Stomach (tissue), 9 donors: Measurements from ENCODE around the gene TECPR1. TPM values are rescaled to one million over a fixed set of nuclear protein-coding genes. Genes with fewer than 3 reads are reported as not detected.

Experiments
- DNase-seq, 2 donors: peaks; one replicate each; pipeline versions ENCODE4 v3.0.0 to v3.0.0-alpha.2; 2013 to 2019
- H3K27ac ChIP-seq, 5 donors: fragments of 200-600 bp in 4 of 5; sonication (generic) in 4 of 5; one replicate each; pipeline ENCODE4 v1.5.1; 2013 to 2019; ENCODE audit warnings: mild to moderate bottlenecking in 1 of 5, moderate library complexity in 1 of 5
- H3K27me3 ChIP-seq, 3 donors: fragments of 200-600 bp; sonication (generic); one replicate each; pipeline ENCODE4 v1.5.1; 2017 to 2019; ENCODE audit warnings: mixed run types in 1 of 3
- H3K36me3 ChIP-seq, 4 donors: fragments of 200-600 bp; sonication (generic); 1 replicate in 3 of 4; 2 replicates in 1 of 4; pipeline ENCODE4 v1.5.1; 2016 to 2019
- H3K4me1 ChIP-seq, 4 donors: fragments of 200-600 bp; sonication (generic); one replicate each; pipeline ENCODE4 v1.5.1; 2016 to 2019
- H3K4me3 ChIP-seq, 4 donors: fragments of 200-600 bp; sonication (generic) in 3 of 4; one replicate each; pipeline ENCODE4 v1.5.1; 2016 to 2019; ENCODE audit warnings: mild to moderate bottlenecking in 1 of 4
- H3K9me3 ChIP-seq, 4 donors: fragments of 200-600 bp; sonication (generic); one replicate each; pipeline ENCODE4 v1.5.1; 2016 to 2019
- EP300 ChIP-seq: sonication (generic); formaldehyde crosslinking; IDR thresholded peaks from one replicate; pipeline ENCODE4 v1.6.1; 2017; ENCODE audit warnings: antibody characterized with exemption
- POLR2A ChIP-seq, 4 donors: fragments of 450-650 bp; IDR thresholded peaks; one replicate each; pipeline ENCODE4 v1.6.1; 2016; ENCODE audit warnings: antibody characterized with exemption in 4 of 4, control low read depth in 2 of 4, mild to moderate bottlenecking in 1 of 4, moderate library complexity in 1 of 4
- POLR2AphosphoS5 ChIP-seq, 3 donors: sonication (generic); formaldehyde crosslinking; IDR thresholded peaks; one replicate each; pipeline ENCODE4 v1.6.1; 2016; ENCODE audit warnings: antibody characterized with exemption in 3 of 3
- WGBS, 5 donors: extraction: QIAGEN DNeasy Blood & Tissue Kit in 3 of 5; methylation state at CpG; one replicate each; pipeline versions ENCODE4 v1.1.5 to v1.1.7; 2013 to 2018; 5-methylcytosine and 5-hydroxymethylcytosine counted together
- intact Hi-C: fragments of 100-400 bp; cut with DNase I; formaldehyde crosslinking; loops from one replicate; pipeline ENCODE4 v1.15.1; 2023; ENCODE audit warnings: low total_unique reads
- polyA plus RNA-seq, 3 donors: library from polyadenylated mRNA; stranded (reverse); fragments of 200-250 nt; gene quantifications; one replicate each; pipeline ENCODE4 v1.2.3, GENCODE V29; 2013
- total RNA-seq, 5 donors: library from RNA; depleted of rRNA; stranded (reverse); fragments of >200 nt; gene quantifications; one replicate each; pipeline versions ENCODE4 v1.1.0 to v1.2.3, GENCODE V29; 2014 to 2016
- TF ChIP-seq, protein P1 (sequence below), 7 experiments: fragments of 450-650 bp in 4 of 7; fragments of 200-600 bp in 3 of 7; sonication (generic) in 3 of 7; IDR thresholded peaks; one replicate each; pipeline ENCODE4 v1.5.1; 2016 to 2019; ENCODE audit warnings: antibody characterized with exemption in 7 of 7, control low read depth in 2 of 7, mild to moderate bottlenecking in 1 of 7
- donor health status: healthy with polysubstance abuse.
- donor health status: Bipolar disorder and iron deficiency.
- donor health status: healthy.

Gene TECPR1
- total and polyA plus RNA-seq, 8 donors, result 8.8 to 70.7 (median 28.8) TPM

DNA sequence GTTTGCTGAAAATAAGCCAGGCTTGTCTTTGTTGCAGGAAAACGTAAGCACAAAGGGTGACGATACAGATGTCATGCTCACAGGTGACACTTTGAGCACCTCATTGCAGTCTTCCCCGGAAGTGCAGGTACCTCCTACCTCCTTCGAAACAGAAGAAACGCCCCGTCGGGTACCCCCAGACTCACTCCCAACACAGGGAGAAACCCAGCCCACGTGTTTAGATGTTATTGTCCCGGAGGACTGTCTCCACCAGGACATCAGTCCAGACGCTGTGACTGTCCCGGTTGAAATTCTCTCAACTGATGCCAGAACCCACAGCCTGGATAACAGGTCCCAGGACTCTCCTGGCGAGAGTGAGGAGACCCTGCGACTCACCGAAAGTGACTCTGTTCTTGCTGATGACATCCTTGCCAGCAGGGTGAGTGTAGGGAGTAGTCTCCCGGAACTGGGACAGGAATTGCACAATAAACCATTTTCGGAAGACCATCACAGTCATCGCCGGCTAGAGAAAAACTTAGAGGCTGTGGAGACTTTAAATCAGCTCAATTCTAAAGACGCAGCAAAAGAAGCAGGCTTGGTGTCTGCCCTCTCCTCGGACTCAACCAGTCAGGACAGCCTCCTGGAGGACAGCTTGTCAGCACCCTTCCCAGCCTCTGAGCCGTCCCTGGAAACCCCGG is 59.1 kb downstream of the TECPR1 start:
- no peak overlapping the region for H3K27ac ChIP-seq
- H3K36me3 ChIP-seq, result peaks cover 49 to 98% (median 86%) of the 10 kb centered on the region in 4 donors
- H3K27me3 ChIP-seq, result no peaks in the 10 kb centered on the region
- TF ChIP-seq EP300, result no peak
- TF ChIP-seq, protein P1, sequence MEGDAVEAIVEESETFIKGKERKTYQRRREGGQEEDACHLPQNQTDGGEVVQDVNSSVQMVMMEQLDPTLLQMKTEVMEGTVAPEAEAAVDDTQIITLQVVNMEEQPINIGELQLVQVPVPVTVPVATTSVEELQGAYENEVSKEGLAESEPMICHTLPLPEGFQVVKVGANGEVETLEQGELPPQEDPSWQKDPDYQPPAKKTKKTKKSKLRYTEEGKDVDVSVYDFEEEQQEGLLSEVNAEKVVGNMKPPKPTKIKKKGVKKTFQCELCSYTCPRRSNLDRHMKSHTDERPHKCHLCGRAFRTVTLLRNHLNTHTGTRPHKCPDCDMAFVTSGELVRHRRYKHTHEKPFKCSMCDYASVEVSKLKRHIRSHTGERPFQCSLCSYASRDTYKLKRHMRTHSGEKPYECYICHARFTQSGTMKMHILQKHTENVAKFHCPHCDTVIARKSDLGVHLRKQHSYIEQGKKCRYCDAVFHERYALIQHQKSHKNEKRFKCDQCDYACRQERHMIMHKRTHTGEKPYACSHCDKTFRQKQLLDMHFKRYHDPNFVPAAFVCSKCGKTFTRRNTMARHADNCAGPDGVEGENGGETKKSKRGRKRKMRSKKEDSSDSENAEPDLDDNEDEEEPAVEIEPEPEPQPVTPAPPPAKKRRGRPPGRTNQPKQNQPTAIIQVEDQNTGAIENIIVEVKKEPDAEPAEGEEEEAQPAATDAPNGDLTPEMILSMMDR (IDR thresholded peaks at IDR 0.05), result no peak
- TF ChIP-seq POLR2A (IDR thresholded peaks at IDR 0.05), result no peak
- no peak for TF ChIP-seq POLR2AphosphoS5 (IDR thresholded peaks at IDR 0.05)
- no peaks in the 10 kb centered on the region for H3K4me1 ChIP-seq
- no peak for DNase-seq
- H3K4me3 ChIP-seq, result no peak overlapping the region
- 91 to 97% (median 93%) methylated on average over 18 to 22 of the region's 22 CpGs for WGBS, 5 donors
- intact Hi-C loops, result no loop called here
- H3K9me3 ChIP-seq, result no peaks in the 10 kb centered on the region

DNA sequence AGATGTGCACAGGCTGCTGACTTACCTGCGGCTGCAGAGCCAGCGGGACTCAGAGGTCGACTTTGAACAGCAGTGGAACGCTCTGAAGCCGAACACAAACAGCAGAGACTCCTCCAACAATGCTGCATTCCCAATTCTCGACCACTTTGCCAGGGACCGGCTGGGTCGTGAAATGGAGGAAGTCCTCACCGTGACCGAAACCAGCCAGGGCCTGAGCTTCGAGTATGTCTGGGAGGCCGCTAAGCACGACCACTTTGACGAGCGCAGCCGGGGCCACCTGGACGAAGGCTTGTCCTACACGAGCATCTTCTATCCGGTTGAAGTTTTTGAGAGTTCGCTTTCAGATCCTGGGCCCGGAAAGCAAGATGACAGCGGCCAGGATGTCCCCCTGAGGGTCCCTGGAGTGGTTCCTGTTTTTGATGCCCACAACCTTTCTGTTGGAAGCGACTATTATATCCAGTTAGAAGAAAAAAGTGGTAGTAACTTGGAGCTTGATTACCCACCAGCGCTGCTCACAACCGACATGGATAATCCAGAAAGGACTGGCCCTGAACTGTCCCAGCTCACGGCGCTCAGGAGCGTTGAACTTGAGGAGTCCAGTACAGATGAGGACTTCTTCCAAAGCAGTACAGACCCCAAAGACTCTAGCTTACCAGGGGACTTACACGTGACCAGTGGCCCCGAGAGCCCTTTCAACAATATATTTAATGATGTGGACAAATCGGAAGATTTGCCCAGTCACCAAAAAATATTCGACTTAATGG is 60.2 kb downstream of the TECPR1 start:
- 93 to 97% (median 97%) methylated on average over 32 of the region's 32 CpGs for WGBS, 5 donors
- Histone ChIP-seq H3K36me3 (peaks cover 49 to 99% (median 91%) of the 10 kb centered on the region in 4 donors), H3K4me3 (no peak overlapping the region), H3K27me3 (no peaks in the 10 kb centered on the region), H3K4me1 (peaks cover 0 to 6% (median under 1%) of the 10 kb centered on the region in 4 donors), H3K27ac (no peak overlapping the region), H3K9me3 (no peaks in the 10 kb centered on the region)
- TF ChIP-seq POLR2AphosphoS5 (IDR thresholded peaks at IDR 0.05) (no peak), POLR2A (IDR thresholded peaks at IDR 0.05) (no peak), EP300 (no peak)
- TF ChIP-seq, protein P1 (IDR thresholded peaks at IDR 0.05), result no peak
- intact Hi-C loops, result no loop called here
- no peak for DNase-seq

GRCh38 chr7:98189559-98189958 is 62.5 kb downstream of the TECPR1 start:
- H3K4me3 ChIP-seq, result no peak overlapping the region
- H3K27ac ChIP-seq, result no peak overlapping the region
- peaks cover 36 to 90% (median 69%) of the 10 kb centered on the region in 4 donors for H3K36me3 ChIP-seq
- H3K27me3 ChIP-seq, result no peaks in the 10 kb centered on the region
- H3K4me1 ChIP-seq, result peaks cover 0 to 16% (median 2%) of the 10 kb centered on the region in 4 donors
- H3K9me3 ChIP-seq, result no peaks in the 10 kb centered on the region
- TF ChIP-seq POLR2A (IDR thresholded peaks at IDR 0.05) (no peak), POLR2AphosphoS5 (IDR thresholded peaks at IDR 0.05) (no peak)
- DNase-seq, result no peak
- intact Hi-C loops, result no loop called here
- WGBS, 5 donors, result 91 to 95% (median 94%) methylated on average over 11 of the region's 11 CpGs

DNA sequence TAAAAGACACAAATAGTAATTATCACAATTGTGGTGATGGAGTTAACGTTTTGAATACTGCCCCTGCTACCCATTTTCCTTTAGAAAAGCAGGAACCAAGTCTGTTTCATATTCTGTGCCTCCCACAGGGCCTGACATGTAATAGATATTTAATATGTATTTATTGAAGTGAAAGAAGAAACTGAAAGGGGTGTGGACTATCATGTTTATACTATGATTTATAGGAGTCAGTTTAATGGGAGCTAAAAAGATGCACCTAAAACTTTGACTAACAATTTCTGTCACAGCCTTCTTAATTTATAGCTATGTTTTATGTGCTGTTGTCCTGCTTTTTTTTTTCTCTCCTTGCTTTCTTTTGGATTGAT is 64.9 kb downstream of the TECPR1 start:
- intact Hi-C loops, result no loop called here
- Histone ChIP-seq H3K4me1 (peaks cover 0 to 16% (median 2%) of the 10 kb centered on the region in 4 donors), H3K9me3 (no peaks in the 10 kb centered on the region), H3K27me3 (no peaks in the 10 kb centered on the region), H3K36me3 (peaks cover 18 to 65% (median 45%) of the 10 kb centered on the region in 4 donors), H3K27ac (peak overlapping the region in 1 of 5 donors; percentile 48), H3K4me3 (no peak overlapping the region)
- TF ChIP-seq, protein P1 (IDR thresholded peaks at IDR 0.05), result no peak
- 45 to 71% (median 52%) methylated on average over 1 of the region's 1 CpG for WGBS, 5 donors
- DNase-seq, result no peak
